ENCODE results near the gene HEATR5A.

- TF ChIP-seq POLR2A (IDR thresholded peaks at IDR 0.05) (no peak), CTCF (IDR thresholded peaks at IDR 0.05) (no peak)
Observed at GRCh38 chr14:31386271-31386670, 34.1 kb downstream of the HEATR5A start.

All from Peyer's patch (tissue), 4 donors.